ENCODE measurements around the gene CAPN12.
"Not testable (repeated sequence)": the region's sequence is repeated elsewhere in the genome, so short reads cannot be mapped to it uniquely, and the experiment has no call there.

DNA sequence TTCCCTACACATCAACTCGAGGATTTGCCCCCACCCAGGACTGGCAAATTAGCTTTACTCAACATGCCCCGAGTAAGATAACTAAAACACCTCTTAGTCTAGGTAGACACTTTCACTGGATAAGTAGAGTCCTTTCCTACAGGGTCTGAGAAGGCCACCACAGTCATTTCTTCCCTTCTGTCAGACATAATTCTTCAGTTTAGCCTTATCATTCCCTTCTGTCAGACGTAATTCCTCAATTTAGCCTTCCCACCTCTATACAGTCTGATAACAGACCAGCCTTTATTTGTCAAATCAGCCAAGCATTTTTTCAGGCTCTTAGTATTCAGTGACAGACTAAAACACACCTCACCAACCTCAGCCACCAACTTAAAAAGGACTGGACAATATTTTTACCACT is 9.5 kb upstream of the CAPN12 start:
- TF ChIP-seq, protein P1, sequence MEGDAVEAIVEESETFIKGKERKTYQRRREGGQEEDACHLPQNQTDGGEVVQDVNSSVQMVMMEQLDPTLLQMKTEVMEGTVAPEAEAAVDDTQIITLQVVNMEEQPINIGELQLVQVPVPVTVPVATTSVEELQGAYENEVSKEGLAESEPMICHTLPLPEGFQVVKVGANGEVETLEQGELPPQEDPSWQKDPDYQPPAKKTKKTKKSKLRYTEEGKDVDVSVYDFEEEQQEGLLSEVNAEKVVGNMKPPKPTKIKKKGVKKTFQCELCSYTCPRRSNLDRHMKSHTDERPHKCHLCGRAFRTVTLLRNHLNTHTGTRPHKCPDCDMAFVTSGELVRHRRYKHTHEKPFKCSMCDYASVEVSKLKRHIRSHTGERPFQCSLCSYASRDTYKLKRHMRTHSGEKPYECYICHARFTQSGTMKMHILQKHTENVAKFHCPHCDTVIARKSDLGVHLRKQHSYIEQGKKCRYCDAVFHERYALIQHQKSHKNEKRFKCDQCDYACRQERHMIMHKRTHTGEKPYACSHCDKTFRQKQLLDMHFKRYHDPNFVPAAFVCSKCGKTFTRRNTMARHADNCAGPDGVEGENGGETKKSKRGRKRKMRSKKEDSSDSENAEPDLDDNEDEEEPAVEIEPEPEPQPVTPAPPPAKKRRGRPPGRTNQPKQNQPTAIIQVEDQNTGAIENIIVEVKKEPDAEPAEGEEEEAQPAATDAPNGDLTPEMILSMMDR (IDR thresholded peaks at IDR 0.05): not testable (repeated sequence)
- not testable (repeated sequence) for TF ChIP-seq POLR2A, POLR2AphosphoS5 (IDR thresholded peaks at IDR 0.05)
